Mammary epithelial cell (primary cell): ENCODE results near the gene DPP10.

ENCODE experiments used
- CTCF ChIP-seq, 2 donors: IDR thresholded peaks in 1 of 2; conservative IDR thresholded peaks in 1 of 2; 2 replicates each; pipeline ENCODE4 v1.5.1; 2011 to 2012; ENCODE audit warnings: inconsistent platforms in 2 of 2, low read length in 2 of 2, mild to moderate bottlenecking in 2 of 2, control low read depth in 1 of 2, low read depth in 1 of 2; ENCODE audit not compliant: insufficient read depth in 1 of 2; ENCODE audit errors: extremely low read depth in 1 of 2
- EZH2 ChIP-seq: IDR thresholded peaks from 2 replicates; pipeline ENCODE4 v1.6.1; 2012; ENCODE audit warnings: low read length, inconsistent platforms, borderline replicate concordance

- TF ChIP-seq CTCF (conservative IDR thresholded peaks at IDR 0.05 in 1 of 2, IDR thresholded peaks at IDR 0.05 in 1 of 2; ENCODE audit: extremely low read depth in 1 of 2, insufficient read depth in 1 of 2, low read depth in 1 of 2, low read length in 2 of 2) (no peak), EZH2 (no peak)
Observed at GRCh38 chr2:115848192-115848591, 1405.8 kb downstream of the DPP10 start.
